ENCODE results near the gene STIMATE. TPM values are rescaled to one million over a fixed set of nuclear protein-coding genes. Genes with fewer than 3 reads are reported as not detected.

Gene STIMATE
- total RNA-seq, 1 experiment from 2014 or later, result 13.5 TPM

DNA sequence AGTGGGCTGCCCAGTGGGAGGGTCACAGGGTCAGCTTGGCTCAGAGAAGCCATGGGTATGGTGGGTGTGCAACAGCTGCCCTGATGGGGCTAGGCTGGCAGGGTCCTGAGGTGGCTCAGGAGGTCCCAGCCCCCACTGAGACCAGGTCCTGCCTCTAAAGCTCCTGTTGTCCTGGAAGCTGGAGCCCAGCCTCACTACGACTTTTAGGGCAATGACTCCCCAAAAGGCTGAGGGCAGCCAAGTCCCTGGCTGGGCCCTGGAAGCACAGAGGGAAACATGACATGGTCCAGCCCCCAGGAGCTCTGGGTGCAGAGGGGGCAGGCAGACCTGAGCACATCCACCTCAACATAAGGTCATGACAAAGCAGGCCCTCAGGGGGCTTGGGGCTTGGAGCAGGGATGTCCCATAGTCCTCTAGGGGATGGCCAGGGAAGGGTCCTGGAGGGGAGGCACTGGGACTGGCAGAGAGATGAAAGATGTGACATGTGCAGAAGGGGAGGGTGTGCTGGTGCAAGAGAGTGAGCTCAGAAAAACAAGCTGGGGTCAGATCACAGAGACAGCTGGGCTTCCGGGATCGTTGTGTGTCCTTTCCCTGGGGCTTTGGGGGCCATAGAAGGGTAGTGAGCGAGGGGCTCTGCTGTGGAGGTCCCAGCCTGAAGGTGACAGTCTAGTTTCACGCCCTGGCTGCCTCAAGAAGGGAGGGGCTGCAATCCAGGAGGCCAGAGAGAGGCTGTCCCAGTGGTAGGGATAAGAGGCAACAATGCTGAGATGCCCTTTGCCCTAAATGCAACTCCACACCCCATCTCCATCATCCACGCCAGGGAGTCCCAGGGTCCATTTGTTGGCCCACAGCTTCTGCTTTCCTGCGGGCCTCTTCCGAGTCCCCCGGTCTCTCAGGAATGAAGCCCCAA, 103.4 kb downstream of the STIMATE start:
- BruUV-seq (replicated peaks), result no TSS peak
- H3K9me3 ChIP-seq, result no peaks in the 10 kb centered on the region
- H3K36me3 ChIP-seq (ENCODE audit: control insufficient read depth, insufficient read depth, low read length), result no peaks in the 10 kb centered on the region
- no peaks in the 10 kb centered on the region for H3K4me1 Mint-ChIP-seq (ENCODE audit: low read depth, unreplicated experiment)
- H3K4me1 ChIP-seq, result no peaks in the 10 kb centered on the region
- TF ChIP-seq, protein P1, sequence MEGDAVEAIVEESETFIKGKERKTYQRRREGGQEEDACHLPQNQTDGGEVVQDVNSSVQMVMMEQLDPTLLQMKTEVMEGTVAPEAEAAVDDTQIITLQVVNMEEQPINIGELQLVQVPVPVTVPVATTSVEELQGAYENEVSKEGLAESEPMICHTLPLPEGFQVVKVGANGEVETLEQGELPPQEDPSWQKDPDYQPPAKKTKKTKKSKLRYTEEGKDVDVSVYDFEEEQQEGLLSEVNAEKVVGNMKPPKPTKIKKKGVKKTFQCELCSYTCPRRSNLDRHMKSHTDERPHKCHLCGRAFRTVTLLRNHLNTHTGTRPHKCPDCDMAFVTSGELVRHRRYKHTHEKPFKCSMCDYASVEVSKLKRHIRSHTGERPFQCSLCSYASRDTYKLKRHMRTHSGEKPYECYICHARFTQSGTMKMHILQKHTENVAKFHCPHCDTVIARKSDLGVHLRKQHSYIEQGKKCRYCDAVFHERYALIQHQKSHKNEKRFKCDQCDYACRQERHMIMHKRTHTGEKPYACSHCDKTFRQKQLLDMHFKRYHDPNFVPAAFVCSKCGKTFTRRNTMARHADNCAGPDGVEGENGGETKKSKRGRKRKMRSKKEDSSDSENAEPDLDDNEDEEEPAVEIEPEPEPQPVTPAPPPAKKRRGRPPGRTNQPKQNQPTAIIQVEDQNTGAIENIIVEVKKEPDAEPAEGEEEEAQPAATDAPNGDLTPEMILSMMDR (IDR thresholded peaks at IDR 0.05; ENCODE audit: insufficient read depth in 1 of 2, low read depth in 1 of 2, low read length in 1 of 2, severe bottlenecking in 1 of 2, unreplicated experiment in 1 of 2), result no peak
- no peaks in the 10 kb centered on the region for H3K27me3 Mint-ChIP-seq (ENCODE audit: insufficient read depth, unreplicated experiment)
- CTCF ChIA-PET, result interaction anchor here (0.6 to 2.0 kb wide), 2 partner anchors 27 to 99 kb away, joined by 4 to 8 read pairs; no protein-coding TSS in a partner anchor
- no peak for DNase-seq
- intact Hi-C loops (cut with micrococcal nuclease; ENCODE audit: unreplicated experiment), result no loop called here
- H3K9me3 Mint-ChIP-seq (ENCODE audit: unreplicated experiment), result no peaks in the 10 kb centered on the region
- H3K4me3 Mint-ChIP-seq (ENCODE audit: unreplicated experiment), result no peak overlapping the region
- H3K4me3 ChIP-seq (ENCODE audit: low read depth, low read length), result no peak overlapping the region
- H3K36me3 Mint-ChIP-seq (ENCODE audit: insufficient read depth, unreplicated experiment), result no peaks in the 10 kb centered on the region
- POLR2A ChIA-PET, result no interaction called here
- no peaks in the 10 kb centered on the region for H3K27me3 ChIP-seq (replicated peaks; ENCODE audit: control insufficient read depth, insufficient read depth, low read length)
- no peak overlapping the region for H3K27ac Mint-ChIP-seq (ENCODE audit: unreplicated experiment)

DNA sequence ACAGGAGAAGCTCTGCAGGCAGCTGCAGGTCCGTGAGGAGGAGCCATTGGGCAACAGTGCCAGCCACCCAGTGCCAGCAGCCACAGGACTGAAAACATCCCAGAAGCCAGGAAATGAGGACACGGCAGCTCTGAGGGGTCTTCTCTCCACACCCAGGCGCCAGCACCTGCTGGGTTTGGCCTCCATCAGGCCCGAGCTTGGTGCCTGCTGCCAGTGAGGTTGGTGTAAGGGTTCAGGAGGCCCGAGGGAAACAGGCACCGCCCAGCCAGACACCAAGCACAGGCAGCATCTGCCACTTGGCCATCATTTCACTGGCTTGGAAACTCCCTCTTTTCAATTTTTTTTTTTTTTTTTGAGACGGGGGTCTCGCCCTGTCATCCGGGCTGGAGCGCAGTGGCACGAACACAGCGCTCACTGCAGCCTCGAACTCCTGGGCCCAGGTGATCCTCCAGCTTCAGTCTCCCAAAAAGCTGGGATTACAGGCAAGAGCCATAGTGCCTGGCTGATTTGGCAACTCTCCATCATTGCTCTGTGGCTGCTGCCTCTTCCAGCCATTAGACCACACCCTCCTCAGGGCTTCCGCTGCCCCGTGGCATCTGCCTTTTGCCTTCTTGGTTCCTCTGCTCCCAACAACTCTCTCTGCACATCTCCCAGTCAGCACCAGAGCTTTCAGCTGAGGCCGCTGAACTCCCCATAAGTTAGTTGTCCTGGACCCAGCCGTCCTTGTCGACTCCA, 104.2 kb downstream of the STIMATE start:
- H3K36me3 ChIP-seq (ENCODE audit: control insufficient read depth, insufficient read depth, low read length), result no peaks in the 10 kb centered on the region
- no peaks in the 10 kb centered on the region for H3K27me3 ChIP-seq (replicated peaks; ENCODE audit: control insufficient read depth, insufficient read depth, low read length)
- no TSS peak for BruUV-seq (replicated peaks)
- no peaks in the 10 kb centered on the region for H3K9me3 ChIP-seq
- no peak for DNase-seq
- CTCF ChIA-PET, result interaction anchor here (0.6 to 2.0 kb wide), 5 partner anchors 8 to 28 kb away, joined by 3 to 8 read pairs (median 5); partner anchors contain the start of gene NEK4
- Mint-ChIP-seq H3K4me1 (ENCODE audit: low read depth, unreplicated experiment) (no peaks in the 10 kb centered on the region), H3K4me3 (ENCODE audit: unreplicated experiment) (no peak overlapping the region), H3K27ac (ENCODE audit: unreplicated experiment) (no peak overlapping the region), H3K9me3 (ENCODE audit: unreplicated experiment) (no peaks in the 10 kb centered on the region), H3K36me3 (ENCODE audit: insufficient read depth, unreplicated experiment) (no peaks in the 10 kb centered on the region), H3K27me3 (ENCODE audit: insufficient read depth, unreplicated experiment) (no peaks in the 10 kb centered on the region)
- no peak overlapping the region for H3K4me3 ChIP-seq (ENCODE audit: low read depth, low read length)
- intact Hi-C loops (cut with micrococcal nuclease; ENCODE audit: unreplicated experiment), result no loop called here
- TF ChIP-seq, protein P1 (IDR thresholded peaks at IDR 0.05; ENCODE audit: insufficient read depth in 1 of 2, low read depth in 1 of 2, low read length in 1 of 2, severe bottlenecking in 1 of 2, unreplicated experiment in 1 of 2), result no peak
- POLR2A ChIA-PET, result no interaction called here
- H3K4me1 ChIP-seq, result no peaks in the 10 kb centered on the region

DNA sequence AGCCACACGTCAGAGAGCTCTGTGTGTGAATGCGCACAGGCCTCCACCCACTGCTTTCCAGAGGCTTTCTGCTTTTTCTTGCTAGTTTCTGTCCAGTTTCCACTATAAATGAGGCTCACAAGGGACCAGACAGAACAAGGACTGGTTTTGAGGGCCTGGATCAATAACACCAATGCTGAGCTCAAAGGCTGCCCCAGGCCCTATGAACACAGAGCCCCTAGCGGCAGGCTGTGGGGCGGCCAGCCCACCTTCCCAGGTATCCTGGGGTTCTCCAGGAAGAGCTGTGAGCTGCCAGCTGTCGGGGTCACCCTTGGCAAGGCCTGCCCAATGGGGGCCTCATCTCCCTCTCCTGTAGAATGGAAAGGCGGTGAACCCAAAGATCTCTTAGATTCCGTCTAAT, 104.9 kb downstream of the STIMATE start:
- ChIA-PET POLR2A (interaction anchor here (0.7 kb wide), 1 partner anchor 9 kb away, joined by 3 read pairs; no protein-coding TSS in a partner anchor), CTCF (interaction anchor here (0.6 to 2.0 kb wide), 5 partner anchors 8 to 28 kb away, joined by 3 to 8 read pairs (median 5); partner anchors contain the start of gene NEK4)
- no peak overlapping the region for H3K4me3 ChIP-seq (ENCODE audit: low read depth, low read length)
- no peak overlapping the region for H3K4me3 Mint-ChIP-seq (ENCODE audit: unreplicated experiment)
- H3K27me3 ChIP-seq (replicated peaks; ENCODE audit: control insufficient read depth, insufficient read depth, low read length), result no peaks in the 10 kb centered on the region
- peak in 1 of 2 experiments; percentile 18 for DNase-seq
- no peaks in the 10 kb centered on the region for H3K36me3 Mint-ChIP-seq (ENCODE audit: insufficient read depth, unreplicated experiment)
- BruUV-seq (replicated peaks), result no TSS peak
- TF ChIP-seq, protein P1 (IDR thresholded peaks at IDR 0.05; ENCODE audit: insufficient read depth in 1 of 2, low read depth in 1 of 2, low read length in 1 of 2, severe bottlenecking in 1 of 2, unreplicated experiment in 1 of 2), result peak in 1 of 2 experiments; percentile 55
- H3K4me1 ChIP-seq, result no peaks in the 10 kb centered on the region
- no peaks in the 10 kb centered on the region for H3K9me3 Mint-ChIP-seq (ENCODE audit: unreplicated experiment)
- no peak overlapping the region for H3K27ac Mint-ChIP-seq (ENCODE audit: unreplicated experiment)
- intact Hi-C loops (cut with micrococcal nuclease; ENCODE audit: unreplicated experiment), result no loop called here
- no peaks in the 10 kb centered on the region for H3K4me1 Mint-ChIP-seq (ENCODE audit: low read depth, unreplicated experiment)
- H3K9me3 ChIP-seq, result no peaks in the 10 kb centered on the region
- no peaks in the 10 kb centered on the region for H3K27me3 Mint-ChIP-seq (ENCODE audit: insufficient read depth, unreplicated experiment)
- no peaks in the 10 kb centered on the region for H3K36me3 ChIP-seq (ENCODE audit: control insufficient read depth, insufficient read depth, low read length)
